Muscle layer of colon (tissue), 2 donors: ENCODE data around the gene ZNF891.

Experiments
- H3K27ac ChIP-seq: one replicate; pipeline ENCODE4 v1.7.0; 2013; ENCODE audit warnings: low read depth, mild to moderate bottlenecking, low read length, moderate library complexity
- H3K27me3 ChIP-seq, 2 donors: one replicate each; pipeline ENCODE4 v1.7.0; 2013; ENCODE audit warnings: low read length in 2 of 2, mild to moderate bottlenecking in 2 of 2; ENCODE audit not compliant: insufficient read depth in 2 of 2, control insufficient read depth in 1 of 2
- H3K36me3 ChIP-seq: one replicate; pipeline ENCODE4 v1.7.0; 2013; ENCODE audit warnings: mild to moderate bottlenecking, low read length; ENCODE audit not compliant: insufficient read depth
- H3K4me1 ChIP-seq: one replicate; pipeline ENCODE4 v1.7.0; 2013; ENCODE audit warnings: mild to moderate bottlenecking, low read length; ENCODE audit not compliant: insufficient read depth
- H3K4me3 ChIP-seq, 2 donors: one replicate each; pipeline ENCODE4 v1.7.0; 2013; ENCODE audit warnings: low read length in 2 of 2, low read depth in 1 of 2, mild to moderate bottlenecking in 1 of 2, moderate library complexity in 1 of 2
- H3K9ac ChIP-seq: one replicate; pipeline ENCODE4 v1.7.0; 2013; ENCODE audit warnings: low read length
- H3K9me3 ChIP-seq: one replicate; pipeline ENCODE4 v1.7.0; 2013; ENCODE audit warnings: mild to moderate bottlenecking, low read length
- donor health status: abdominal sarcoma.
- donor health status: Adenocarcinoma of cecum.

Gene ZNF891

GRCh38 chr12:133108150-133108549 lies 21.9 kb downstream of the ZNF891 start:
- Histone ChIP-seq H3K27ac (no peak overlapping the region), H3K4me3 (peak overlapping the region in 1 of 2 donors; percentile 15), H3K36me3 (peaks cover 36% of the 10 kb centered on the region), H3K4me1 (no peaks in the 10 kb centered on the region), H3K9ac (no peak overlapping the region), H3K27me3 (no peaks in the 10 kb centered on the region), H3K9me3 (peaks cover 74% of the 10 kb centered on the region)

DNA sequence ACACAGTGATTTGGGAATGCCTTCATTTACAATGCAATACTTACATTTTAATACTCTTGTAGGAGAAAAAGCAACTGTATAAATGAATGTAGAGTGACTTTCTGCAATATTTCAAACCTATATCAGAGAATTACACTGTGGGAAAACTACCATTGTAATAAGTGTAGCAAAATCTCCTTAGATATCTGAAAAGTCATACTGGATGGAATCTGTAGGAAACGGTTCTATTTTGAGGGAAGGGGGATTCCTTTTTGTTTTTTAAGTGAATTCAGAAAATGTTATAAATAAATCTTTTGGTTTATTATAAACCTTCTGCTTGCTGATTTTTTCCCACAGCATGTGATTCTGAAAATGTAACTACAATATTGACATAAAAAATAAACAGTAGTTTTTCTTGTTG lies 23.0 kb downstream of the ZNF891 start:
- H3K27me3 ChIP-seq, result no peaks in the 10 kb centered on the region
- H3K9ac ChIP-seq, result no peak overlapping the region
- peaks cover 80% of the 10 kb centered on the region for H3K9me3 ChIP-seq
- H3K36me3 ChIP-seq, result peaks cover 42% of the 10 kb centered on the region
- no peaks in the 10 kb centered on the region for H3K4me1 ChIP-seq
- H3K4me3 ChIP-seq, result peak overlapping the region in 1 of 2 donors; percentile 38
- no peak overlapping the region for H3K27ac ChIP-seq

- Histone ChIP-seq H3K9me3 (peaks cover 89% of the 10 kb centered on the region), H3K4me3 (peak overlapping the region in 1 of 2 donors; percentile 38), H3K27me3 (no peaks in the 10 kb centered on the region), H3K4me1 (no peaks in the 10 kb centered on the region), H3K36me3 (peaks cover 51% of the 10 kb centered on the region), H3K9ac (no peak overlapping the region), H3K27ac (no peak overlapping the region)
Measured at GRCh38 chr12:133106253-133106652, 23.8 kb downstream of the ZNF891 start.

DNA sequence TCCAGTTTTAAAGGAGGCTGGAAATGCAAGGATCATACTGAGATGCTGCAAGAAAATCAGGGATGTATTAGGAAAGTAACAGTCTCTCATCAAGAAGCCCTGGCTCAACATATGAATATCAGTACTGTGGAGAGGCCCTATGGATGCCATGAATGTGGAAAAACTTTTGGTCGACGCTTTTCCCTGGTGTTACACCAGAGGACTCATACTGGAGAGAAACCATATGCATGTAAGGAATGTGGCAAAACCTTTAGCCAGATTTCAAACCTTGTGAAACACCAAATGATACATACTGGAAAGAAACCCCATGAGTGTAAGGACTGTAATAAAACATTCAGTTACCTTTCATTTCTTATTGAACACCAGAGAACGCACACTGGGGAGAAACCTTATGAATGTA lies 24.5 kb downstream of the ZNF891 start:
- peaks cover 57% of the 10 kb centered on the region for H3K36me3 ChIP-seq
- H3K4me3 ChIP-seq, result peak overlapping the region in 1 of 2 donors; percentile 38
- H3K9ac ChIP-seq, result no peak overlapping the region
- H3K4me1 ChIP-seq, result no peaks in the 10 kb centered on the region
- H3K9me3 ChIP-seq, result peaks cover 93% of the 10 kb centered on the region
- no peak overlapping the region for H3K27ac ChIP-seq
- no peaks in the 10 kb centered on the region for H3K27me3 ChIP-seq

- no peaks in the 10 kb centered on the region for H3K27me3 ChIP-seq
- peak overlapping the region in 1 of 2 donors; percentile 57 for H3K4me3 ChIP-seq
- no peak overlapping the region for H3K27ac ChIP-seq
- peaks cover 5% of the 10 kb centered on the region for H3K4me1 ChIP-seq
- H3K9me3 ChIP-seq, result peaks cover 62% of the 10 kb centered on the region
- peaks cover 62% of the 10 kb centered on the region for H3K36me3 ChIP-seq
- no peak overlapping the region for H3K9ac ChIP-seq
Measured at GRCh38 chr12:133083345-133083744, 46.7 kb downstream of the ZNF891 start.

DNA sequence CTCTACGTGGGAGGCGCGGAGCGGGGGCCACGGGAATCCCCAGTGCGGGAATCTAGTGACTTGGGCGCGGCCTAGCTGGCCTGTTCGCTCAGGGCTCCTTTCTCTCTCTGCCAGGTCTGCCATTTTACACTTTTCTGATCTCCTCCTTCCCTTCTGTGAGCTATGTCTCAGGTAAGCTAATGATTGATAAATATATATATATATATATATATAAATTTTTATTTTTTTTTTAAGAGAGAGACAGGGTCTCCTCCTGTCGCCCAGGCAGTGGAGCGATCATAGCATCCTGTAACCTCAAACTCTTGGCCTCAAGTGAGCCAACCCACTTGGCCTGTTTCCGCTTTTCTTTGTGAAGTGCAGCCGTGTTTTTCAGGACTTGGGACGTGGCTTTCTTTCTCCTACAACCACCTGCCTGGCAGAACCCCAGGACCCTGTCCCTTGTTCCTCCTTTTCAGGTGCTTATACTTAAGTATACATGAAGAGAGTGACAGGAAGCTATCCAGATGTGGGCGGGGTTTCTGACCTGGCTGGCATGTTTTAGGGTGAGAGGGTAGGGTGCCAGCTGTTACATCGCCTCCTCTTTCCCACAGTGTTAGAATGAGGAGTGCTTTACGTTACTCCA lies 48.8 kb downstream of the ZNF891 start:
- Histone ChIP-seq H3K4me1 (peaks cover 5% of the 10 kb centered on the region), H3K27me3 (no peaks in the 10 kb centered on the region), H3K4me3 (peak overlapping the region; percentile 67 to 84), H3K9me3 (peaks cover 43% of the 10 kb centered on the region), H3K9ac (peak overlapping the region; percentile 58), H3K27ac (peak overlapping the region; percentile 98), H3K36me3 (peaks cover 45% of the 10 kb centered on the region)

GRCh38 chr12:133080368-133081158 lies 49.5 kb downstream of the ZNF891 start, which contains the start of gene ZNF140:
ZNF140 (plus strand) TSS chr12:133080923; CDS start chr12:133081321, 398 bp downstream.
- H3K27me3 ChIP-seq, result no peaks in the 10 kb centered on the region
- H3K27ac ChIP-seq, result peak within 1 kb of the TSS; percentile 98
- peak within 1 kb of the TSS; percentile 67 to 84 for H3K4me3 ChIP-seq
- peak within 1 kb of the TSS; percentile 90 for H3K9ac ChIP-seq
- peaks cover 38% of the 10 kb centered on the region for H3K36me3 ChIP-seq
- H3K9me3 ChIP-seq, result peaks cover 39% of the 10 kb centered on the region
- peaks cover 5% of the 10 kb centered on the region for H3K4me1 ChIP-seq

GRCh38 chr12:133080026-133080367 lies 50.1 kb downstream of the ZNF891 start:
- Histone ChIP-seq H3K4me1 (peaks cover 5% of the 10 kb centered on the region), H3K36me3 (peaks cover 32% of the 10 kb centered on the region), H3K27ac (peak overlapping the region; percentile 98), H3K4me3 (peak overlapping the region; percentile 67 to 84), H3K27me3 (no peaks in the 10 kb centered on the region), H3K9me3 (peaks cover 36% of the 10 kb centered on the region), H3K9ac (peak overlapping the region; percentile 90)

GRCh38 chr12:133073836-133074235 lies 56.2 kb downstream of the ZNF891 start:
- no peak overlapping the region for H3K4me3 ChIP-seq
- H3K36me3 ChIP-seq, result no peaks in the 10 kb centered on the region
- H3K27me3 ChIP-seq, result no peaks in the 10 kb centered on the region
- no peaks in the 10 kb centered on the region for H3K4me1 ChIP-seq
- no peak overlapping the region for H3K27ac ChIP-seq
- H3K9ac ChIP-seq, result no peak overlapping the region
- H3K9me3 ChIP-seq, result peaks cover 18% of the 10 kb centered on the region

DNA sequence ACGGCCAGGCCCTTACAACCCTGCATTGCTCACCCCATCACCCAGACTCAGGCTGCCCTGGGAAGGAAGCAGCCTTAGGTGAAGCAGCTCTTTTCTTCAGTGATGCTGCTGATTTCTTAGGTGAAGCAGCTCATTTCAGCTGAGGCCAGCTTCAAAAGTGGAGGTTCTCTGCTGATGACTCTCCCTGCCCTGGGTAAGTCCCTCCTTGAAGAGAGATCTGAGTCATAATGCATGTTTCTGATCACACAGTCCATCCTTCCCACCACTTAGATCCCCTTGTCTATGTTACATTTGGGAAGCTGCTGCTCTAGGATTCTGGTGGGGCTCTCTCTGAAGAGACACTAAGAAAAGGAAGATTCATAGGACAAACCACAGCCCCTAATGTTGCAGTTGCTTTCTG lies 66.5 kb downstream of the ZNF891 start:
- no peaks in the 10 kb centered on the region for H3K4me1 ChIP-seq
- H3K9ac ChIP-seq, result no peak overlapping the region
- no peaks in the 10 kb centered on the region for H3K36me3 ChIP-seq
- peak overlapping the region in 1 of 2 donors; percentile 28 for H3K4me3 ChIP-seq
- H3K27me3 ChIP-seq, result no peaks in the 10 kb centered on the region
- no peak overlapping the region for H3K27ac ChIP-seq
- H3K9me3 ChIP-seq, result peaks cover 79% of the 10 kb centered on the region

DNA sequence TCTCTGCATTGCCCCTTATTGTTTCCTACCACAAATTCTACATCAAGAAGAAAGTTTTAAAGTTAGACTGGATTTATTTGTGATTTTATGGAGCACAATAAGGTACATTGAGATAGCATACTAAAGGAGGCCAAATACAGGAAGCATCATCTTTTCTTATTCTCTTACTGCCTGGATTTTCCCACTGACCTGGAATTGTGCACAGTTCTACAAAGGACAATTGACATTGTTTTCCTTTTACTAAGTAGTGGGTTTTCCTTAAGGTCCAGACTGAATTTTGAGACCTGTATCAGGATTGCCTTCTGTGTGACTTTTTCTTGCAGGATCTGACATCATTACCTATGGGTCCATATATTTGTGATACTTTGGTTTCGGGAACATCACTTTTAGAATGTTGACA lies 68.1 kb downstream of the ZNF891 start:
- no peak overlapping the region for H3K9ac ChIP-seq
- peaks cover 12% of the 10 kb centered on the region for H3K36me3 ChIP-seq
- H3K27ac ChIP-seq, result no peak overlapping the region
- H3K4me1 ChIP-seq, result no peaks in the 10 kb centered on the region
- peaks cover 95% of the 10 kb centered on the region for H3K9me3 ChIP-seq
- no peaks in the 10 kb centered on the region for H3K27me3 ChIP-seq
- H3K4me3 ChIP-seq, result no peak overlapping the region
